ACHN (cell line): Measurements from ENCODE around the gene XKRX.

ENCODE experiments used
- DNase-seq: peaks from one replicate; pipeline ENCODE4 v3.0.0-alpha.2; 2015
- in situ Hi-C: cut with HindIII; loops from 2 replicates; pipeline ENCODE4 v1.10.0; 2017; ENCODE audit warnings: low sequenced_read_pairs, low pct_ligation_motif_present, low pct_unique_long_range_greater_than_20kb

The XKRX gene

GRCh38 chrX:100911731-100912130, 17.0 kb downstream of the XKRX start:
- DNase-seq, result no peak
- in situ Hi-C loops, result no loop called here

GRCh38 chrX:100905620-100906019, 23.1 kb downstream of the XKRX start:
- DNase-seq, result no peak
- in situ Hi-C loops, result no loop called here

GRCh38 chrX:100904433-100904832, 24.3 kb downstream of the XKRX start:
- no peak for DNase-seq
- in situ Hi-C loops, result no loop called here

GRCh38 chrX:100895365-100896075, 33.2 kb downstream of the XKRX start:
- in situ Hi-C loops, result no loop called here
- DNase-seq, result peak; percentile 29

- no peak for DNase-seq
- in situ Hi-C loops, result no loop called here
Observed at GRCh38 chrX:100883654-100884053, 45.1 kb downstream of the XKRX start.

GRCh38 chrX:100880368-100880767, 48.3 kb downstream of the XKRX start:
- in situ Hi-C loops, result no loop called here
- no peak for DNase-seq

- in situ Hi-C loops, result no loop called here
Observed at GRCh38 chrX:100874325-100874724, 54.4 kb downstream of the XKRX start, which contains the start of gene NOX1. TSS of gene NOX1 (minus strand) at chrX:100874359. CDS start at chrX:100874139, 220 bp downstream.

GRCh38 chrX:100871594-100872560, 56.8 kb downstream of the XKRX start:
- in situ Hi-C loops, result no loop called here
- DNase-seq, result no peak

More at GRCh38 chrX:100874325-100874724, 54.4 kb downstream of the XKRX start, which contains the start of gene NOX1:
- DNase-seq, result no peak

GRCh38 chrX:100870527-100870926, 58.2 kb downstream of the XKRX start:
- in situ Hi-C loops, result no loop called here
- DNase-seq, result no peak

- in situ Hi-C loops, result no loop called here
- DNase-seq, result no peak
Observed at GRCh38 chrX:100868273-100868672, 60.4 kb downstream of the XKRX start.

GRCh38 chrX:100864657-100865391, 63.9 kb downstream of the XKRX start:
- in situ Hi-C loops, result no loop called here
- no peak for DNase-seq
